NCI-H1694 (cell line): Measurements from ENCODE around the gene HIVEP1.

Experiments
- DNase-seq: peaks from one replicate; lab custom pipeline; 2025; lab: John Stamatoyannopoulos, UW

The HIVEP1 gene

DNA sequence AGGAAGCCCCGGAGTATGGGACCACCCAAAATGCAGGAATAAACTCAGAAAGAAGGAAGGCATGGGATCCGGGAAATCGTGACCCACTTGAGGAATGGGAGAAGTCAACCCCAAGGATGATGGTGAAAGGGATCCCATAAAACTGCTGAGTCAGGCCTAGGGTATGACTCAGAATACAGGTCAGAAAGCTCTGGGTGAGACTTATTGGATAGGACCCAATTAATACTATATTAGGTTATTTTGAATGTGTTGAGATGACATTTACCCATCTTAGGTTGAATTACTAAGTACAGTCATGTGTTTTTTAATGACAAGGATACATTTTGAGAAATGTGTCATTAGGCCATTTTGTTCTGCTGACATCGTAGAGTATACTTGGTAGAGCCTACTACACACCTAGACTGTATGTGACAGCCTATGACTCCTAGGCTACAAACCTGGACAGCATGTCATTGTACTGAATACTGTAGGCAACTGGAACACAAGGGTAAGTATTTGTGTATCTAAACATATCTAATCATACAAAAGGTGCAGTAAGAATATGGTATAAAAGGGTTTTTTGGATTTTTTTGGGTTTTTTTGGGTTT, 17.1 kb upstream of the HIVEP1 start:
- DNase-seq = no peak

DNA sequence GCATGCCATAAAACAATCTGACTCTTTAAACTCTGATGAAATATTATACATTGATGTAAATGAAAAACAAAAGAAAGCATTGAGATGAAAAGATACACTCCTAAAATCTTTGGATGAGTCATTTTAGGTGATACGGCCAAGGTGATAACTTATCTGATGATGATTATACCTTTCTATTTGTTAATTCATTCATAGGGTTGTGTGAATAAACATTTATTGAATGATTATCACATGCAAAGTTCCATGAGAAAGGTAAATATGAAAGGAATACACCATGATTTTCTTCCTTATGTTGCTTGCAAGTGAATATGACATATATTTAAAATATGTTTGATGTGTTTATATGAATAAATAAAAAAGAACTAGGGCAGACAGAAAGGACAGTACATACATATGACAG, 15.4 kb upstream of the HIVEP1 start:
- no peak for DNase-seq

DNA sequence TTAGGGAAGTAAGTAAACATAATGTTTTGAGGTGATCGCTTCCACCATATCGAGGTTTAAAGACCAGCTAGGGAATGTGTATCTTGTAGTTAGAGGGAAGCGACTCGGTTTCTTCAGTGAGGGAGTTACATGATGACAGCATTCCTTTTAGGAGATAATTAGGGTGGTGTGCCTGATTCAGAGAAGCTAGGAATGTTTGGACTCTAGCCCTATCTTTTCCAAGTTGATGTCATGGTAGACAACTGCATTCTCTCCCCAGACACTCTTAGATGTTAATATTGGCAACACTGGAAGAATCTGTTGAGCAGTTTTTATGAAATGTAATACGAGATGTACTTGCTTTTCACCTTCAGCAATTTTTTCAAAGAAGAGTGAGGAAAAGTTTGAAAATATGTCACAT, 12.9 kb upstream of the HIVEP1 start:
- no peak for DNase-seq

DNA sequence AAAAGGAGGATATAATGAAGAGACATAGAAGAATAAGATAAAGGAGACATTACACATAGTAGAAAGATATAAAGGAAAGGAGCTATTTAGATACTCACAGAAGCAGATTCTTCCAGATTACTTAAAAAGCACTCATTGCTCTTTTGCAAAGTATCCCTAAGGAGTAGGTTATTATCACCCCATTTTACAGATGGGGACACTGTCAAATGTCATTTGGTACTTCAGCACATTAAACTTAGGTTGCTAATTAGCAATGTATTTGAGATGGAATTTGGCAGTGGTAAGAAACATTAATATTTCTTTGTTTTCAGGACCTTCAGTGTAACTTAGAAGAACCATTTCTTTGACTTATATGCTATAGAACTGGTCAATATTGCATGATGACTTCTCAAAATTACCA, 11.9 kb upstream of the HIVEP1 start:
- DNase-seq = no peak

DNA sequence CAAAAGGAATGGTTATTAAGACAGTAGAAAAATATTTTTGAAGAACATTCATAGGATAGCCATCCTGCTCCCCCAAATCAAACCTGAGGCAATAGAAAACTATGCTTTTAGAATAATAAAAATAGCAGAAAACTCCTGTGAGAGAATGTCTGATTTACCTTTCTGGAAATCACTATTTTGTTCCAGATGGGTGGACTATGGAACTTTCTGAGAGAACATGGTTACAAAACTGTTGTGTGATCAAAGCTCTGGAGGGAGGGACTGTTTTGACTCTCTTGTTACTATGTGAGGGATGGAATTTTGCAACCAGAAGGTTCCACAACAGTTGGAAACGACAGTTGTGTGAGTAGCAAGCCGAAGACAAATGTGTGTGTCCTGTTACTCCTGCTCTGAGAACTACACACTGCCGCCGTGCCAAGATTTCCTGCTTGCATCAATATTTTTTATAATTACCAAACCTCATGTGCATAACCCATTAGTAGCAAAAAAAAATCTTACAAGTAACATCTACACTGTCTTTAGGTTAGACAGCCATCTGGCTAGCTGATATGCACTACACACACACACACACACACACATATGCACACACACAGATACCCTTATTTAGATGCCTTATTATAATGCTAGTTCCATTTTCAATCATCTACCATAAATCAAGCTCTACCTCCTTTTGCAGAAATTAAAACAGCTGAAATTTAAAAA, 11.0 kb upstream of the HIVEP1 start:
- DNase-seq = no peak

DNA sequence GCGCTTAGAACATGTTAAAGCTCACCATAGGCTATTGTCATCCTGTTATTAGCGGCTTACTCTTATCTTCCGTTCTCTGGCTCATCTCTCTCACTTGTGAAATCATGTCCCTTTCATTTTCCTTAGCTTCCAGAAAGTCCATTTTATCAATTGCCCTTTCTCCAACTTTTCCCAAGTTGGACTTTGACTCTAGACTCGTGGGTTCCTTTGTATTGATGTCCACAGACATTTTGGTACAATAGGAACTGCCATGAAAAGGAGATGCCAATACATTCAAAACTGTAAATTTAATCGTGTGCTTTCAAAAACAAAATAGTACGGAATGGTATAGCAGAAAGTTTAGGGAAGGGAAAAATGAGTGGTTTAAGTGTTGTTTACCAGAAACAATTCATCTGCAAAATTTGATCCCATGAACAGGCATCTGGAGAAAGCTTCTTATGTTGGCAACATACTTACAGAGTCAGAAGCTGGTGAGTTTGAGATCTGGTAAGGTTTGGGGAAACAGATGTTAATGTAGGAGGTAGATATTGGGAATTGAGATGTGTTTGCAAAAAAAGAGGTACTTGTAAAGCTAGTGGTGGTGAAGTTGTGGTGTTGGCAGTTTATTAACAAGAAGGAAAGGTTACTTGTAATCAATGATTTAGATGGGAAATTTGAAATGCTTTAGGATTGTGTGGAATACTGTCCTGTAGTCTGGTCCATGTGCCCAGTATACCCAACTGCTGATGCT, 10.2 kb upstream of the HIVEP1 start:
- no peak for DNase-seq

DNA sequence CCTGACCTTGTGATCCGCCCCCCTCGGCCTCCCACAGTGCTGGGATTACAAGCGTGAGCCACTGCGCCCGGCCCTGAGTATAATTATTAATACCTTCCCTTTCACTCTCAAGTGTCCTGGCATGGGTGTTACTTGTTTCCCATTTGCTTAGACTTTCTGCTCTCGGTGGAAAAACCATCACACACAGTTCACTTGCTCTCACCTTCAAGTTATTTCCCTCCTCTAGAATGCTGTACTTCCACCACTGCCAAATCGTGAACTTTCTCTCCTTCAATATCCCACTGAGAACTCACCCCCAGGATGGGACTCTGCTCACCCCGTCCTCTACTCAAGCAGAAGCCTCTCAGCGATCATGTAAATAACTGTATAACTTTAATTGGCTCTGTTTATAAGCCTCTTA, 4.6 kb upstream of the HIVEP1 start:
- DNase-seq = no peak

DNA sequence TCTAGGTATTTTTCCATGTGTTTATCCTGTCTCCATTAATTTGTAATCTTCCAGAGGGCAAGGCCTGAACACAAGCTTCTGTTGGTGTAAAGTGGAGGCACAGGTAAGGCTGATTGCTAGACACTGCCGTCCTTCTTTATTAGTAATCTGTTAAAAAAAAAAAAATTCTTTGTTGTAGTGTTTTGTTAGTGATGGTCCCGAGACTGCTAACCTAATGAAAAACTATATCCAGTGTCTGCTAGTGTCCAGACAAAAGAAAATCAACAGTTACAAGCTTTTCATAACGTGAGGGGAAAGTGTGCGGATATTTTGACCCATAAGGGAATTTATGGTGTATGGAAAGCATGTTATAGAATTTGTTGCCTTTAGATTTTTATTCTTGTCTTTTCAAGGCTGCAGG, 4.2 kb upstream of the HIVEP1 start:
- DNase-seq = no peak

DNA sequence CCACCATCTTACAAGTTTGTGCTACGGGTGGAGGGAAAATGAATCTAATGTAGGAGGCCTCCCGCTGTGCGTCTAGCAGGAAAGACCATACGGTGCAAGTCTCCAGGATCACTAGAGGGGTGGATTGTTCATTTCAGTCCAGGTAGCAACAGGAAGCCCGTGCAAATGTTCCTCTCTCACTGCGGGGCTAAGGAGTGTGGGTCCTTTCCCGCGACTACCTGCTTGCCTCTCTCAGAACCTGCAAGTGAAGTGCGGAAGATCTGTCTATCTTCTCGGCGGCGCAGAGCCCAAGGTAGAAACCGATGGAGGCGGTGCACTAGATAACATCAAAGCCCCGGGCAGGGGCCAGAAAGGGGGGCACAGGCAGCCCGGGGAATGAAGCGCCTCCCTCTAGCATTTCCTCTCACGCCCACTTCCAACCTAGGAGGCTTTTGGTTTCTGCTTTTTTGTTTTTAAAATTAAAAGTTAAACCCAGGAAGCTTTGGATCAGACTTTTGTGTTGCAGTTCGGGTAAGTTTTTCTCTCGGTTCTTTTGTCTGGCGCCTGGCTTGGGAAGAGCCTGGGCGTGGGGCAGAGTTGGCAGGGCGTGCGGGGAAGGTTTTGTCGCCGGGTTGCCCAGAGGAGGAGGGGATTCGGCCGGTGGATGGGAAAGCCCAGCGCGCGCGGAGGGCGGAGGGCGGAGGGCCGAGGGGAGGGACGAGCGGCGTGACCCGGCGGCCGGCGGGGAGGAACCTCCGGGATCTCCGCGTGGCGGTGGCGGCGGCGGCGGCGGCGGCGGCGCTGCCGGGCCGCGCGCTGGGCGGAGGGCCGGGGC, 3.5 kb upstream of the HIVEP1 start:
- DNase-seq = peak; percentile 9

DNA sequence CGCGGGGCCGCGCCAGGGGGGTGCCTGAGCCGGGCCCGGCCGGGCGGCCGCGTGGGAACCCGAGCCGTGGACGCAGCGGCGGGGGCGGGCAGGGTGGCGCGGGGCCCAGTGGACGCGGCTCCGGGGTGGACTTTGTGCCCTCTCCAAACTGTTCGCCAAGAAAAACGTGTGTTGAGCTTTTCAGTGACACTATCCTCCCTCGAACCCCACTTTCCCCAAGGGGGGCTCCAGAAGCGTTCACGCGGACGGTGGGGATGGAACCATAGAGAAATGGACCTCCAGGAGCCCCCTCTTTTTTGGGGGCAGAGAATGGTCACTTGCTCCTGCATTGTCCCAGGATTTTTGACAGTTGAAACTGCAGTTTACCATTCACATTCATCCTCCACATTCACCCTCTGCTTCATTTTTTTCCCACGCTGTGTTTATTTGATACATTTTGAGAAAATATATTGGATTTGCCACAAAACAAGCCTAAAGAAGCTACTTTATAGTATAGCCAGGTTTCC, 2.9 kb upstream of the HIVEP1 start:
- DNase-seq = no peak

DNA sequence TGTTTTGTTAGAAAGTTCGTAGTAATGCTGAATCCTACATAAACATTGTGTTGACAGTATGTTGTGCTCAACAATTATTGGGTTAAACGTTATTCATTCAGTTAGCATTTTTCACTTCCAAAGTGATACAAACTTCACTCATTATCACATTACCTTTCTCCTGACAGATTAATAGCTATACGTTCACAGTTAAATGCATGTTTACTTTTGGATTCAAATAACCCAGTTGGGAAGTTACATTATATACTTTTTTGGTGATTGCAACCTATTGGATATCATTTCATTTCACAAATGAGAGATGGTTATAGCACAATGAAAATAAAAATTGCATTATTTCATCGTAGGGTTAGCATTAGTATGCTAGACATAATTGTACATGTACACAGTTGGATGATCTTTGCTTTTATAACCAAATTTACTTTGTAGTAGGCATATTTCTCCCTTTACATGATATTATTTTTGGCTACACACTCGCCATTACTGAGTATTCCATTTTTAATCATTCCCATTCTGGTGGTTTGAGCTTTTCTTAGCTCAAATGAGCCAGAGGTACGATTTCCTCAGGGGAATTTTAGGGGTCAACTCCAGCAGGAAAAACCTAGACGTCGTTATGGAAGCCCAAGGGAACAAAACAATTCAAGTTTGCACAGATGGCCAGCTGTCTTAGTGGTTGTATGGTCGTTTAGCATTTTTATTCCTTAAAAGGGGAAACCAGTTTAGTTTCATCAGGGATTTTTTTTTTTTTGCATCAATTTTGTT, 2.1 kb upstream of the HIVEP1 start:
- DNase-seq = no peak

DNA sequence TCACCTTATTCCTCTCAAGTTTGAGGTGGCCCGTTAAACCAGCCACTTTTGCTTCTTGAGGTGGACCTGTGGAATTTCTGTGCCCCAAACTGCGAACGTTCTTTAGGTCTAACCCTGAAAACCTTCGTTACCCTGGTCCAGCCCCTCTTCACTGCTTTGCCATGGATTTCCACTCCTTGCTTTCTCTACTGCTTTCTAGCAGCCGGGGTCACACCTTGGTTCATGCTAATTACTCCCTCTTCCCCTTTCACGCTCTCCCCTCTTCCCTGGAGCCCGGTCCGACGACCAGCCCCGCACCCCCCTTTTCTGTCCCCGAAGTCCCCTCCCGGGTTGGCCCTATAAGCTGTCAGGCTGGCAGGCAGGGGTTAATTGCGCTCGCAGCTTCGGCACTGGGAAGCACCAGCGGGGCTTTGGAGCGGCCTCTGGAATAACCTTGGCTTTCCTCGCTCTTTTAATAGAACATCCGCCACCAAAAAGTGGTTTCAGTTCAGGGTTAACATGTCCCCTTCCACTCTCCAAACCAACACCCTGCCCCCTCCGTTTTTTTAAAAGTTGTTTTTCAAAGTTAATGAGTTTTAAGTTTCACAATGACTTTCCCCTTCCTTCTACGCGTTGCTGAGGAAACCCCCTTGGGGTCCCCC, 1.4 kb upstream of the HIVEP1 start:
- peak; percentile 34 for DNase-seq

DNA sequence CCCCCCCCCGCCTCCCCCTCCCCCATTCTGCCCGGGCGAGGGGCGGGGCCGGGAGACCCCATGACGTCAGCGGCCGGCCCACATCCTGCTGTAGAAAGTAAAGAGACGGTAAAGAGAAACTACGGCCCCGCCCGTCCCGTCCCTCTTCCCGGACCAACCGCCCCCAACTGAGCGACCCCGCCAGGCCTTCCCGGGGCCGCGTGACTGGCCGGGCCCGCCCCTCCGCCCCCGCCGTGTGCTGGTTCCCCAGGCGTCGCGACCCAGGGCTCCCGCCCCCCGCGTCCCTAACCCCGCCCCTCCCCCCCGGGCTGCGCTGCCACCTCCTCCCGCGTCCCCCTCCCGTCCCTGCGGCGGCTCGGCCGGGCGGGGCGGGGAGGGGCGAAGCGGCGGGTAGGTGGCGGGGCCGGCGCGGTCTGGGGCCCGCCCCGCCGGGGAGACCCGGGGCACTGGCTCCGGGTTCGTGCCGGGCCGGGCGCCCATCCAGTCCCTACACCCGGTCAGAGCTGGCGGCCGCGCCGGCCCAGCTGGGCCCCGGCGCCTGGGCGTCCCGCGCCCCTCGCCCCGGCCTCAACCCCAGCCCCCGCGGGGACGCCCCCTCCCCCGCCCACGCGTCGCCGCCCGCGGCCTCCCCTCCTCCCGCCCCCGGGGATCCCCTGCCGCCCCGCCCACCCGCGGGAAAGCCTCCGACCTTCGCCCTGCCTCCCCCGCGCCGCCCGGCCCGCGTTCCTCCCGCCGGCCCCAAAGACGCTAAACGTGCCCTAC, 655 bp upstream of the HIVEP1 start:
- peak; percentile 34 for DNase-seq

DNA sequence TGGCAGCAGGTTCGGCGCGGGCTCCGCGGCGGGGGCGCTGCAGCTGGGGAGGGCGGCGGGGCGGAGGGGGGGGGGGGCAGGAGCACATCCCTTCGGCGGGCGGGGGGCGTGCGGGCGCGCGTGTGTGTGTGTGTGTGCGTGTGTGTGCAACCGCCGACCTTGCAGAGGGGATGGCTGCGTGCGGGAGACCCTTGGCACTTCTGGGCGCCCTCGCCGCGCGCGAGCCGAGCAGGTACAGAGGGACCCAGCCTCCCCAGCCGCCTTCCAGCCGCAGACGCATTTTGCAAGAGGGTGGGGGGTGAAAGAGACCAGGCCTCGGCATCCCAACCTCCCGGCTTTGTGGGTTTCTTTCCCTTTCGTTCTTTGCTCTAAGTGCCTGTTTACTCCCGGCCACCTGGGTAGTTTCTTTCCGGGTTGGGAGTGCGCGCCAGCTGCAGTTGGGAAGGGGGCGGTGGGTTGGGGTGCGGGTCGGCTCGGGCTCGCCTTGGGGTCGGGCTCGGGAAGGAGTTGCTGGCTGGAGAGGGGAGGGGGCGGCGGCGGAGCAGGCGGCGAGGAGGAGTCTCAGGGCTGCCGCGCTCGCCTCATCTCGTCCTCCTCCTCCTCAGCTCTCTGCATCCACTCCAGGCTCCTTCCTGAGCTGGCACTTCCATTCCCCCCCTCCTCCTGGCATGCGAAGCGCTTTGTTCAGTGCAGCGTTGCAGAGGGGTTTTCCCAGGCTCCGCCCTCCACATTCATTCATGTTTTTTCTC, 620 bp downstream of the HIVEP1 start:
- peak; percentile 8 for DNase-seq

DNA sequence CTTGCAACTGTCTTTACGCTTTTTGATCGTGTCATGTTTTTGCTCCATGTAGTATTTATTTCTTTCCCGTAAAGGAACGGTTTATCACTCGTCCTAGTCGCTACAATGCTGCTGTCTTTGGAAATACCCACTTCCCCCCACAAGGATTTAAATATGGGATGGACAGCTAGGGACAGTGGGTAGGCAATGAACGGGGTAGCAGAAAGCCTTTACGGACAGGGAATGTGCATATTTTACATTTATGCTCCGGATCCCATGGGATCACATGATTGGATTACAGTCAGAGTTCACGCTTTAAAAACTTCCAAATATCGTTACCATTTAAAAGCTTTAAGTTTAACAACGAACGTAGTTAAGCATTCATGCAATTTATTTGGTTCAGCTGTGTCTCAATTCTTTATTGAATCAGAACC, 1.2 kb downstream of the HIVEP1 start:
- DNase-seq = no peak

DNA sequence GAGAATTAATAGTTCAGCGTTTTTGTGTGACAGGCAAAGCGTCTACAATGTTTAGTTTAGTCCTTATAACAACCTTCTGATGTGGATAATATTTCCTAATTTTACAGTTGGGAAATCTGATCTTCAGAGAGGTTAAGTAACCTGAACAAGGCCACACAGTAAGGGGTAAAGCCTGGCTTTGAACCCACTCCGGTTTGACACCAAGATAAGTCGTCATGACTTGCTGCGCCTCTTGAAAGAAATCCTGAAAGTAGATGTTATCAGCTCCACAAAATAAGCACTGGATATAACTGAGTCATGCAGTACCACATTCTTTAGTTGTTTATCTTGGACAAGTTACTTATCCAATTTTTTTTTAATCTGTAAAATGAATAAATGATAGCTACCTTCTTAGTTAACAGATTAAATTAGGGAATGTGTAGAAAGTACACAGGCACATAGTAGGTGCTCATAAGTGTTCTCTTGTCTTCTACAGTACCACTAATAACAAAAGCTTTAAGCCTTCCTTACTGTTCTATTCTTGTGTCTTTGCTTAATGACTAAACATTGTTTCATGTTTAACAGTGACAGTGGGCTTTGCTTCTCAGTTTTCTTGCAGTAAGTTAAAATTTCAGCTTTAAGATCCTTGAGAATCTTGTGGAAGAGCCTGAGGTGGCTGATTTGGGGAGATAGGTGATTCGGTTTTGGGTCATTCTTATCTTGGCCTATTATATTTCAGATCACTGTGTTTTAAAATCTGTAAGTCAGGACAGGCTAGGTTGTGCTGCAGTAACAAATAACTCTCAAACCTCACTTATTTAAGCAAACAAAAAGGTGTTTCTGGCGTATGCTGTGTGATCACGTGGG, 2.1 kb downstream of the HIVEP1 start:
- DNase-seq = no peak

DNA sequence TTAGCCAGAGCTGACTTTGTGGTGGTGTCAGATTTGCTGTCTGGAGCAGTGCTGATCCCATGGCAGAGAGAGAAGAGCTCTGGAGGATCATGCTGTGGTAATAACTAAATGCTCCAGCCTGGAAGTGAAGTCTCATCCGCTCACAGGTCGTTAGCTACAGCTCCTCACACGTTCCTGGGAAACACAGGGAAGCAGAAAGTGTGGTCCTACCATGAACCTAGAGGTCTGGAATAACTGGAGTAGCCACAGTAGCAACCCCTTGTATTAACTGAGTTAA, 2.7 kb downstream of the HIVEP1 start:
- DNase-seq = no peak

DNA sequence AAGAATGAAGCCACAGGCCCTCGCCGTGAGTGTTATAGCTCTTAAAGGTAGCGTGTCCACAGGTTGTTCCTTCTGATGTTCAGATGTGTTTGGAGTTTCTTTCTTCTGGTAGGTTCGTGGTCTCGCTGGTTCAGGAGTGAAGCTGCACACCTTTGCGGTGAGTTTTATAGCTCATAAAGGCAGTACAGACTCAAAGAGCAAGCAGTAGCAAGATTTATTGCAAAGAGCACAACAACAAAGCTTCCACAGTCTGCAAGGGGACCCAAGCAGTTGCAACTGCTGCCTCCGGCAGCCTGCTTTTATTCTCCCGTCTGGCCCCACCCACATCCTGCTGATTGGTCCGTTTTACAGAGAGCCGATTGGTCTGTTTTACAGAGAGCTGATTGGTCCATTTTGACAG, 5.2 kb downstream of the HIVEP1 start:
- no peak for DNase-seq

DNA sequence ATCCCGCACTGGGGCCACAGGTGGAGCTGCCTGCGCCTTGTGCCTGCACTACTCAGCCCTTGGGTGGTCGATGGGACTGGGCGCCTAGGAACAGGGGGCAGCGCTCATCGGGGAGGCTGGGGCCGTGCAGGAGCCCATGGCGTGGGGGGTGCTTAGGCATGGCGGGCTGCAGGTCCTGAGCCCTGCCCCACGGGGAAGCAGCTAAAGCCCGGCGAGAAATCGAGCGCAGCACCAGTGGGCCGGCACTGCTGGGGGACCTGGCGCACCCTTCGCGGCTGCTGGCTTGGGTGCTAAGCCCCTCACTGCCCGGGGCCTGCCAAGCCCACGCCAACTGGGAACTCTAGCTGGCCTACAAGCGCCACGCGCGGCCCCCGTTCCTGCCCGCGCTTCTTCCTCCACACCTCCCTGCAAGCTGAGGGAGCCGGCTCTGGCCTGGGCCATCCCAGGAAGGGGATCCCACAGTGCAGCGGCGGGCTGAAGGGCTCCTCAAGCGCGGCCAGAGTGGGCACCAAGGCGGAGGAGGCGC, 5.8 kb downstream of the HIVEP1 start:
- no peak for DNase-seq
